Activated CD8-positive, alpha-beta T cell treated with anti-CD3 and anti-CD28 coated beads for 36 hours (primary cell): ENCODE results near the gene WDFY2. TPM values are rescaled to one million over a fixed set of nuclear protein-coding genes. Genes with fewer than 3 reads are reported as not detected.
A peak's percentile ranks its signal among the peaks of the same experiment; 100 is the strongest.

Experiments used
- ATAC-seq: fragments of 200-7000 bp; cut with Tn5 transposase; one replicate; pipeline ENCODE4 v1.10.0; 2021; ENCODE audit warnings: mild to moderate bottlenecking, moderate library complexity
- CTCF ChIA-PET: fragments of 350-600 bp; sonication (Branson Sonifier 250); formaldehyde crosslinking; loops from one replicate; lab custom pipeline; 2021; ENCODE audit warnings: antibody characterized with exemption; lab: Charles Lee
- POLR2A ChIA-PET: fragments of 350-600 bp; sonication (Branson Sonifier 250); formaldehyde crosslinking; loops from one replicate; lab custom pipeline; 2021; ENCODE audit warnings: antibody characterized with exemption; lab: Charles Lee
- DNase-seq: peaks from one replicate; pipeline ENCODE4 v3.0.0-alpha.2; 2020
- H3K27ac Mint-ChIP-seq: one replicate; pipeline ENCODE4 v1.8.0; 2021; ENCODE audit warnings: mild to moderate bottlenecking, mixed read lengths
- H3K27me3 Mint-ChIP-seq: one replicate; pipeline ENCODE4 v1.8.0; 2021; ENCODE audit warnings: mixed read lengths
- H3K36me3 Mint-ChIP-seq: one replicate; pipeline ENCODE4 v1.8.0; 2021; ENCODE audit warnings: low read depth, mixed read lengths
- H3K4me1 Mint-ChIP-seq: one replicate; pipeline ENCODE4 v1.8.0; 2021; ENCODE audit warnings: low read depth, mixed read lengths
- H3K4me3 Mint-ChIP-seq: one replicate; pipeline ENCODE4 v1.8.0; 2021; ENCODE audit warnings: mild to moderate bottlenecking, moderate library complexity, mixed read lengths
- H3K9me3 Mint-ChIP-seq: one replicate; pipeline ENCODE4 v1.8.0; 2021; ENCODE audit warnings: mixed read lengths
- intact Hi-C: fragments of 100-400 bp; cut with micrococcal nuclease; formaldehyde crosslinking; loops from one replicate; pipeline ENCODE4 v1.10.0; 2022
- total RNA-seq, 2 experiments: library from RNA; stranded (reverse); gene quantifications; one replicate each; pipeline ENCODE4 v1.2.3, GENCODE V29; 2021
- TF ChIP-seq, protein P1 (sequence below): fragments of 200-600 bp; IDR thresholded peaks from one replicate; pipeline ENCODE4 v1.8.0; 2022; ENCODE audit warnings: antibody characterized with exemption, mild to moderate bottlenecking

WDFY2 gene
- total RNA-seq, 2 experiments from 2014 or later: 11.2 to 11.6 TPM

DNA sequence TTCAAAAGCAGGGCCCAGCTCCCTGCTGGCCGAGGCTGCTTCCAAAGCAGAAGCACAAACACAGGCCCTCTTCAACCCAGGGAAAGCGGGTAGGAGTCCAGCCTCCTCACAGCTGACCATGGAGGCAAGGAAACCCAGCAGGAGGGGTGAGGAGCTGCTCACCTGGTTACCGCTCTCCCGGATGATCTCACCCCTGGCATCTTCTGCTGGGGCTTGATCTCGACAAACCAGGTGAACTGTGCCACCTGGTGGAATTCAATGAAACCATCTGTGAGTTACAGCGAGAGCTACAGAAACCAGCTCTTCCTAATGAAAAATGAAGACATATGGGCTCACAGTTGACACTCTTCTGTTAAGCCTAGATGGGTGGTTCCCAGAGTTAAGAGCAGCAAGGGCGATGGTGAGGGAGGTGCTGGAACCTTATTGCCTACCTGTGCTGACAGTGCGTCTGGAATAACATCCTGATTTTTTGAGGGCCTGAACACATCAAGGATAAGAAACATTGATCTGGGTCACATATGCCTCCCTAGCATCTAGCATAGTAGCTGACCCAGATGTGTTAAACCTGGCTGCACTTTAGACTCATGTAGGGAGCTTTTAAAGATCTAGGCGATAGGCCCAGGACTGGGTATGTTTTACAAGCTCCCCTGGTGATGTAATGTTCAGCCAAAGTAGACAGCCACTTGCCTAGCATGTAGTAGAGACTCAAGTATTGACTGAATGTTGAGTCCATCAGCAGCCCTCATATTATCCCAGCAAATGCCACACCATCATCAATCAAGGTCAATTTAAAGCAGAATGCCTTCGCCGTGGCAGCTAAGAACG lies 213.6 kb downstream of the WDFY2 start:
- peak; percentile 73 for DNase-seq
- CTCF ChIA-PET: interaction anchor here (0.6 to 3.8 kb wide), 65 partner anchors 8 to 729 kb away, joined by 3 to 37 read pairs (median 4); partner anchors contain the start of genes INTS6 and TMEM272

GRCh38 chr13:51799261-51799660 lies 215.0 kb downstream of the WDFY2 start:
- ChIA-PET POLR2A (interaction anchor here (0.9 to 1.7 kb wide), 3 partner anchors 31 to 186 kb away, joined by 3 to 5 read pairs (median 3); no protein-coding TSS in a partner anchor), CTCF (interaction anchor here (0.9 to 3.0 kb wide), 9 partner anchors 14 to 674 kb away, joined by 3 to 37 read pairs (median 9); no protein-coding TSS in a partner anchor)
- Mint-ChIP-seq H3K36me3 (peaks cover under 1% of the 10 kb centered on the region), H3K27ac (no peak overlapping the region), H3K4me1 (peaks cover 29% of the 10 kb centered on the region), H3K9me3 (no peaks in the 10 kb centered on the region), H3K4me3 (no peak overlapping the region), H3K27me3 (no peaks in the 10 kb centered on the region)
- ATAC-seq (no peak), DNase-seq (no peak)
- intact Hi-C loops: no loop called here
- TF ChIP-seq, protein P1, sequence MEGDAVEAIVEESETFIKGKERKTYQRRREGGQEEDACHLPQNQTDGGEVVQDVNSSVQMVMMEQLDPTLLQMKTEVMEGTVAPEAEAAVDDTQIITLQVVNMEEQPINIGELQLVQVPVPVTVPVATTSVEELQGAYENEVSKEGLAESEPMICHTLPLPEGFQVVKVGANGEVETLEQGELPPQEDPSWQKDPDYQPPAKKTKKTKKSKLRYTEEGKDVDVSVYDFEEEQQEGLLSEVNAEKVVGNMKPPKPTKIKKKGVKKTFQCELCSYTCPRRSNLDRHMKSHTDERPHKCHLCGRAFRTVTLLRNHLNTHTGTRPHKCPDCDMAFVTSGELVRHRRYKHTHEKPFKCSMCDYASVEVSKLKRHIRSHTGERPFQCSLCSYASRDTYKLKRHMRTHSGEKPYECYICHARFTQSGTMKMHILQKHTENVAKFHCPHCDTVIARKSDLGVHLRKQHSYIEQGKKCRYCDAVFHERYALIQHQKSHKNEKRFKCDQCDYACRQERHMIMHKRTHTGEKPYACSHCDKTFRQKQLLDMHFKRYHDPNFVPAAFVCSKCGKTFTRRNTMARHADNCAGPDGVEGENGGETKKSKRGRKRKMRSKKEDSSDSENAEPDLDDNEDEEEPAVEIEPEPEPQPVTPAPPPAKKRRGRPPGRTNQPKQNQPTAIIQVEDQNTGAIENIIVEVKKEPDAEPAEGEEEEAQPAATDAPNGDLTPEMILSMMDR: no peak

More for the DNA sequence above, 213.6 kb downstream of the WDFY2 start:
- no peak overlapping the region for H3K4me3 Mint-ChIP-seq
- H3K36me3 Mint-ChIP-seq: peaks cover 7% of the 10 kb centered on the region
- TF ChIP-seq, protein P1: peak; percentile 55
- intact Hi-C loops: no loop called here
- H3K27ac Mint-ChIP-seq: no peak overlapping the region
- POLR2A ChIA-PET: interaction anchor here (0.5 to 1.7 kb wide), 10 partner anchors 13 to 574 kb away, joined by 3 to 5 read pairs (median 3); partner anchors contain the start of gene INTS6
- no peaks in the 10 kb centered on the region for H3K27me3 Mint-ChIP-seq
- peaks cover 42% of the 10 kb centered on the region for H3K4me1 Mint-ChIP-seq
- peak; percentile 55 for ATAC-seq
- no peaks in the 10 kb centered on the region for H3K9me3 Mint-ChIP-seq

DNA sequence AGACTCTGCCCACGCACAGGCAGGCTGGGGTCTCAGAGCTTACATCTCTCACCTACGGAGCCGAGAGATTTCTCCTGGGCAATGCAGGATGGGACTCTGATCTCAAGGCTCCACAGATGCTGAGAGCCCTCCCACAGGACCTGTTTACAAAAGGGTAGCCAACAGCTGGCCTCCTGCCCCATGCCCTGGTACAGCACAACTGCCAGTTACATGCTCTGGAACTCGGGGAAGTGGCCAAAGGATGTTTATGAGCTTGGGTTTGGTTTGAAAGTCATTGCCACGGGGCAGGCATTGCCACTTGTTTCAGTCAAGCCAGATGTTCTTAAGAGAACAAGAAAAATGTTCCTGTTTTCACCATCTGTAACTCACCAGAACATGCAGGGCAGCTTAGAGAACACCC lies 216.2 kb downstream of the WDFY2 start:
- peaks cover 40% of the 10 kb centered on the region for H3K4me1 Mint-ChIP-seq
- ATAC-seq: no peak
- H3K9me3 Mint-ChIP-seq: no peaks in the 10 kb centered on the region
- TF ChIP-seq, protein P1: no peak
- no peak overlapping the region for H3K27ac Mint-ChIP-seq
- intact Hi-C loops: loop anchor here (5.0 kb wide), 2 partner anchors 213 to 363 kb away; no protein-coding TSS in a partner anchor
- H3K36me3 Mint-ChIP-seq: peaks cover 8% of the 10 kb centered on the region
- no peak for DNase-seq
- H3K27me3 Mint-ChIP-seq: no peaks in the 10 kb centered on the region
- POLR2A ChIA-PET: interaction anchor here (2.6 kb wide), 1 partner anchor 350 kb away, joined by 7 read pairs; no protein-coding TSS in a partner anchor
- no peak overlapping the region for H3K4me3 Mint-ChIP-seq
- CTCF ChIA-PET: interaction anchor here (0.7 to 1.8 kb wide), 8 partner anchors 10 to 514 kb away, joined by 3 to 6 read pairs (median 4); partner anchors contain the start of gene TMEM272

GRCh38 chr13:51801631-51802099 lies 217.4 kb downstream of the WDFY2 start:
- Mint-ChIP-seq H3K36me3 (peaks cover 9% of the 10 kb centered on the region), H3K27me3 (no peaks in the 10 kb centered on the region), H3K27ac (peak overlapping the region; percentile 100), H3K4me1 (peaks cover 51% of the 10 kb centered on the region), H3K9me3 (no peaks in the 10 kb centered on the region), H3K4me3 (peak overlapping the region; percentile 95)
- TF ChIP-seq, protein P1: no peak
- ChIA-PET CTCF (interaction anchor here (0.9 to 1.8 kb wide), 8 partner anchors 12 to 367 kb away, joined by 3 to 6 read pairs (median 4); no protein-coding TSS in a partner anchor), POLR2A (interaction anchor here (1.6 to 2.7 kb wide), 4 partner anchors 12 to 351 kb away, joined by 3 to 11 read pairs (median 9); no protein-coding TSS in a partner anchor)
- no peak for ATAC-seq
- intact Hi-C loops: loop anchor here (2.0 to 5.0 kb wide), 3 partner anchors 214 to 364 kb away; partner anchors contain the start of gene INTS6
- DNase-seq: no peak
